GM08714 (cell line): ENCODE measurements around the gene SLC17A4.
"Not testable (repeated sequence)": the region's sequence is repeated elsewhere in the genome, so short reads cannot be mapped to it uniquely, and the experiment has no call there.

Experiments used
- H3K4me3 ChIP-seq: fragments of 200-500 bp; sonication (Bioruptor generic); 2 replicates; pipeline ENCODE4 v1.5.1; 2014; ENCODE audit warnings: mild to moderate bottlenecking, low read length, inconsistent platforms
- ZNF274 ChIP-seq: IDR thresholded peaks from 2 replicates; pipeline ENCODE4 v1.6.1; 2012; ENCODE audit warnings: mild to moderate bottlenecking, low read depth, low read length

Gene SLC17A4

DNA sequence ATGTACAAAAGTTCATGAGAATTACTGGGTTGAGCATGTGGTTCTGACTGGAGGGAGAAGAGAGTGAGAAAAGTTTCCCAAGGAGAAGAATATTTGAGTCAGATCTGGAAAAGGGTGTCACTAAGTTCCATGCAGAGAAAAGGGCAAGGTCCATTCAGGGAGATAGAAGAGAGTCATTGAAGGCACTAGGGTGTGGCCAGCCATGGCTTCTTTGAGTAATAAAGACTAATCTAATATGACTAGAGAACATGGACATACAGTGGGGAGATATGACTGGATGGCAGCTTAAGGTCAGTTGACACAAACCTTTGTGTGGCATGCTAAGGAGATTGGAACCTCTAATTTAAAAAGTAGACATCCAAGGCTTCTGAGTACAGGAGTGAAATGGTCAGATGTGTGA, 10.7 kb upstream of the SLC17A4 start:
- no peak overlapping the region for H3K4me3 ChIP-seq
- no peak for TF ChIP-seq ZNF274

DNA sequence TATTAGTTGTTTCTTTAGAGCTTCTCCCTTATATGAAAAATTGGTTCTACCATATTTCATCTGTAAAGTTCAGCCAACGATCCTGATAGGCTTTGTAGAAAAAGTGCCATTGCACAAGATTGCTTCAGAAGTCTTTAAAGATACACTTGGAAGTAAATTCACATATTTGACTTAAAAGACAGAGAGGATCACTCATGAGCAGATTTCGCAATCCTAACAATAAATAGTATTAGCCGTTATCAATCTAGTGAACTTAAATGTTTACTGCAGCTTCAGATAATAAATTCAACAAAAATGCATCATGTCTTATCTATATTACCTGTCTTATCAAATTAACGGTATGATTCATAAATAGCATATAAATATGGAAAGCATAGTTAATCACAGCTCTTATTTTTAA, 8.7 kb upstream of the SLC17A4 start:
- no peak for TF ChIP-seq ZNF274
- no peak overlapping the region for H3K4me3 ChIP-seq

DNA sequence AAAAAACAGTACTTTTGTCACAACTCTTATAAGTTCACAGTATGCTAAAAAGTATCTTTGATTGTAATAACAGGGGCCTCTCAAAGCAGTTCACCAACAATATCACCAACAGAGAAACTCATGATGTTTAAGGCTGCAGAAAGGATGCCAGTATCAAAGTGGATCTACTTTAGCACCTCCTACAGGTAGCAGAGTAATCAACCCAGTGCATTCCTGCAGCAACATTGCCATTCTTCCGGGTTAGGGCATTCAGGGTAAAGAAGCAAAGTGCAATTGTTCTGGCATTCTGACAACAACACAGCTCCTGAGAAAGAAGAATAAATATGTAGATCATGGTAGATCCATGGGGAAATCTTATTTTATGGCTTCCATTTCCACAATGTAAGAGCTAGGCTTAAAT, 7.6 kb upstream of the SLC17A4 start:
- TF ChIP-seq ZNF274, result no peak
- no peak overlapping the region for H3K4me3 ChIP-seq

DNA sequence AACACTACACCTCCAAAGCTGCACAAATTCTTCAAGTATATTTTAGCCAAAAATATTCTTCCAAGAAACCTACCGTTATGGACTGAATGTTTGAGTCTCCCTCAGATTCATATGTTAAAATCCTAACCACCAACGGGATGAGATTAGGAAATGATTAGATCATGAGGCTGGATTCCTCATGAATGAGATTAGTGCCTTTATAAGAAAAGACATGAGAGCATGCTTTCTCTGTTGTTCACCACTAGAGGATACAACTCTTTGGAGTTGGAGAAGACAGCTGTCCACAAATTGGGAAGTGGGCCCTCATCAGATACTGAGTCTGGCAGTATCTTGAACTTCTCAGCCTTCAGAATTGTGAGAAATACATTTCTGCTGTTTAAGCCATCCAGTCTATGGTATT, 7.1 kb upstream of the SLC17A4 start:
- no peak for TF ChIP-seq ZNF274
- H3K4me3 ChIP-seq, result no peak overlapping the region

DNA sequence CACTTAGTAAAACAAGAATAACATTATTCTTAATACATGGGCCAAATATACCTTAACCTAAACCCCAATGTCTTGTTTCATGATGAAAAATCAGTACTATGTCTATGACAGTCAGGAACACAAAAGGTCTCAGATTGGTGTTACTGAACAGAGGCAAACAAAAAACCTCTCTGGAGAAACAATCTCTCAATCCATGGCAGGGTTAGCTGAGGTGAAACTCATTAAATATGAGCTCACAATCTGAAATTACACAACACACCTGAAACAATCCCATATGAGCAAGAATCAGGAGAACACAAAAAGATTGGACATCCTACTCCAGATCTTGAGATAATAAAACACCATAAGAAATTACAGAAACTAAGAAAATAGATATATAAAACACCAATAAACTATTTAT, 6.5 kb upstream of the SLC17A4 start:
- no peak overlapping the region for H3K4me3 ChIP-seq

DNA sequence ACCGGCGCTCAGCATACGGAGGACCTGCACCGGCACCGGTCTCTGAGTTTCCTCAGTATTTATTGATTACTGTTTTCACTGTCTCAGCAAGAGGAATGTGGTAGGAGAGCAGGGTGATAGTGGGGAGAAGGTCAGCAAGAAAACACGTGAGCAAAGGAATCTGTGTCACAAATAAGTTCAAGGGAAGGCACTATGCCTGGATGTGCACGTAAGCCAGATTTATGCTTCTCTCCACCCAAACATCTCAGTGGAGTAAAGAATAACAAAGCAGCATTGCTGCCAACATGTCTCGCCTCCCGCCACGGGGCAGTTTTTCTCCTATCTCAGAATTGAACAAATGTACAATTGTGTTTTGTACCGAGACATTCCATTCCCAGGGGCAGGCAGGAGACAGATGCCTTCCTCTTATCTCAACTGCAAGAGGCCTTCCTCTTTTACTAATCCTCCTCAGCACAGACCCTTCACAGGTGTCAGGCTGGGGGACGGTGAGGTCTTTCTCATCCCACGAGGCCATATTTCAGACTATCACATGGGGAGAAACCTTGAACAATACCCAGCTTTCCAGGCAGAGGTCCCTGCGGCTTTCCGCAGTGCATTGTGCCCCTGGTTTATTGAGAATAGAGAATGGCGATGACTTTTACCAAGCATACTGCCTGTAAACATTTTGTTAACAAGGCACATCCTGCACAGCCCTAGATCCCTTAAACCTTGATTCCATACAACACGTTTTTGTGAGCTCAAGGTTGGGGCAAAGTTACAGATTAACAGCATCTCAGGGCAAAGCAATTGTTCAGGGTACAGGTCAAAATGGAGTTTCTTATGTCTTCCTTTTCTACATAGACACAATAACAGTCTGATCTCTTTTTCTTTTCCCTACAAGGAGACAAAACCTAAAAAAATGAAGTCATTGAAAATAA, 5.7 kb upstream of the SLC17A4 start:
- not testable (repeated sequence) for H3K4me3 ChIP-seq

More for the DNA sequence above, 6.5 kb upstream of the SLC17A4 start:
- no peak for TF ChIP-seq ZNF274

DNA sequence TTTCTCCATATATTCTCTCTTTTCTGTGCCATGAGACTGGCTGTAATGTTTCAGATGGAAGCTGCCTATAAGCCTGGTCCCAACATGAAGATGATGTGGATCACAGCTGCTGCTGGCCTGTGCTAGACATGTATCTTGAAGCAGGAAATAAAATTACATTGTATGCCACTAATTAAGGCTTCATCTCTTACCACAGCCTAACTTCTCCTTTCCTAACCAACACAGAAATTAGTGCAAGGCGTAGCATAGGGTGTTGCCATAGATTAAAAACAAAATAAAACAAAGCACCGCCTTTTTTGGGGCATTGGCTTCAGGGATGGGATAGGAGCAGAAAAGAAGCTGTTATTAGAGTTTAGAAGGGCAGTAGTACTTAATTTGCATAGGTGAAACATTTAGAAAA, 4.7 kb upstream of the SLC17A4 start:
- no peak for TF ChIP-seq ZNF274
- no peak overlapping the region for H3K4me3 ChIP-seq

DNA sequence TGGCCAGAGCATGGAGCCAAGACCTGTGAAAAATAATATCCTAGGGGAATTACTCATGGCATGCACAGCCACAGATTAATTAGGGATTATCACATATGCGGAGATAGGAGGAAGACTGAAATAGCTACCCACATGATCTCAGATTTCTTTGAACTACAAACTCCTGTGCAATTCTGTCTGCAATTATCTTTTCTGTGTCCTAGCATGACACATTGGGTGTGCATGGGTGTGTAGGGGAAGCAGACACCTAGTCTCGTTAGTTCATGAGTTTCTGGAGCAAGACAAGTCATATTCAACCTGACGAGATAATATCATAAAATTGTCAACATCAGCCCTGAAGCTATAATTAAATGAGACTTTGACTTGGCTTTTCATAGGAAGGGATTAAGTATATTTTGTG, 3.6 kb upstream of the SLC17A4 start:
- no peak overlapping the region for H3K4me3 ChIP-seq
- no peak for TF ChIP-seq ZNF274

DNA sequence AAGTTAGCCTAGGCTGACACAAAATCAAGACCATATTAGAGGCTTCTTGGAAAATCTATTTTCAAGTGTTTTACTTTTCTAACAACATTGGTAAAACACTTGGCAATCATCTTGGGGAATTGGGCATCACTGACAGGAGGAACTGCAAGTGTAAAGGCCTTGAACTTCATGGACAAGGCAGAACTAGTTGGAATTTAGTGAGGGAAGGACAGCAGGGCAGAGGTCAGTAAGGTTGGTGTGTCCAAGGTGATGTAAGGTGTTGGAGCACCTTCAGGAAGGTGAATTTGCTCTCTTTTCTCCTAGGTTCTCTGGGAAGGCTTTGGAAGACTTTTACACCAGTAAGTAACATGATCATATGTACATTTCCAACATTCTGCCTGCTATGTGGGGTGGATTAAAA, 1.5 kb upstream of the SLC17A4 start:
- no peak overlapping the region for H3K4me3 ChIP-seq
- TF ChIP-seq ZNF274, result no peak

DNA sequence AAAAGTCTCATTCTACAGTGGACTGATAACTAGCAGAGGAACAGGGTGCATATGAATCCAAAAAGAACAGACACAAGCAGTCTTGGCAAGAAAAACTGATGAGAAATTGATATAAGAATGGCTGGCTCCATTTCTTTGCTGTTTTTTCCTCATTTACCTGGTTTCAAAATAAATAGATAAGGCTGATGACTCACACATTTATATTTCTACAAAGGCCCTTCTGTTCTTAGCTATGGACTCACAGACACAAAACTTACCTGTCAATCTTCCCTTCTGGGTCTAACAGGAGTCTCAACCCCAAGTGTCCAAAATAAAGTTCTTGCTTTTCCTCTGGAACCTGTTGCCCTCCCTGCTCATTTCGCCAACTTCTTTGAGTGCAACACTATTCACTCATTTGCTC, 941 bp downstream of the SLC17A4 start:
- no peak overlapping the region for H3K4me3 ChIP-seq
- TF ChIP-seq ZNF274, result no peak

DNA sequence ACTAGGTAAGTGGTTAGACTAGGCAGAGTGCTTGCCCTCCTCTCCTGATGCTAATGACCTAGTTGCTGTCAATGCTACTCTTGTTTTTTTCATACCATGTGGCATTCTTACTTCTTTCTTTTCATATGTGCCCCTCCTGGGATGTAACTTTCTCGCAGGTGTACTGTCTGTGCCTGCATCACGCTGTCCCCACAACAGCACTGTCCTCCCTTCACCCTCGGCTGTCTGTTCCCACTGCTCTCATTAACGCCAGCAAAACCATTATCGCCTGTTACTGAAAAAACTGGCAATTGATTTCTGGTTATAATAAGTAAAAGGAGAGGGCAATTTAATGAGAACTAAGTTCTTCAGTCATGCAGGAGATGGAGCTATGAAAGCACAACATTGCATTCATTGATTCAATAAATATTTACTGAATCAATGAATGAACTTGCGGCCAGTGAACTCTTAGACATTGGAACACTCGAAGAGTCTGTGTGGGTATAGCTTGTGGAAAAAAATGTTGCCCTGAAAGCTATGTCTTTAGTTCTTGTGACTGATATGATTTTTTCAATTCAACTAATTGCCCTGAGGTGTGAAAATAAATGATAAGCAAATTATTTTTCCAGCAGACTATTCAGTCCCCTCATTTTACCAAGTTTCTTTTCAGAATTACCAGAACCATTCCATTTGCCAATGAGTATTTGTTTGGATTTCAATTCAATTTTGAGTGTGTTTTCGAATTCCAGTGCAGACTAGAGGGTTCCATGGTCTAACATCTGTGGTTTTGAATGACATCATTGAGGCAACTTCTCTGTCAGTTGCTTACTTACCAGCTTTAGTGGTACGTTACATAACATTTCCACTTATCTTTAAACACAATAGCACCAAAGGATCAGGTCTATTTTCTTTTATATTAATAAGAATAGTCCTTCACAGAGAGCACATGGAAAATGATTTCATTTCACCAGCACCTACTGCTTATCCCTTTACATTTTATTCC, 2.1 kb downstream of the SLC17A4 start:
- no peak overlapping the region for H3K4me3 ChIP-seq
- TF ChIP-seq ZNF274, result no peak

DNA sequence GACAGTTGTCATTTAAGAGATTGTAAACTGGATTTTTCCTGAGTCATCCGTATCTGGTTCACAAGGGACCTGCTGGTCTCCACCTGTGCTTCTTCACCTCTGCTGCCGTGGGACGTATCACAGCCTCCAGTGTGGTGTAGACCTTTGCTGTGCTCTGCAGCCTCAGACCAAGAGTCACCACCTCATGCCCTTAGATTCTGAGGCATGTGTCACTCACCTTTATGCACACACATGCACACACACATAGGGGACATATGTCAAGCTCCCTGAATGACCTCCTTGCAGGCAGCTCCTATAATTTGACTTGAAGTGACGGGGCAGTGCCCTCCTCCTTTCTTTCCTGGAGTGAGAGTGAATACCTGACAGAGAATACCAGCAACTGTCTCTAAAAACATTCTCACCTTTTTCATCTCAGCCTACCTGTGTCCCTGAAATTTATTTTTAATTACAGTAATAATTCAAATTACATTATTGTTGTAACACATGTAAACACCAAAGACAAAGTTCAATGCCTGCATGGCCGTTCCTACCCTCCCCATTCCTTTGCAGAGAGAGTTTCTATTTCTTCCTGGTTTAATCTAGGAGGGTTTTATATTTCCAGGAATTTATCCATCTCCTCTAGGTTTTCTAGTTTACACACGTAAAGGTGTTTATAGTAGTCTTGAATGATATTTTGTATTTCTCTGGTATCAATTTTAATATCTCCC, 3.5 kb downstream of the SLC17A4 start:
- no peak for TF ChIP-seq ZNF274
- no peak overlapping the region for H3K4me3 ChIP-seq

DNA sequence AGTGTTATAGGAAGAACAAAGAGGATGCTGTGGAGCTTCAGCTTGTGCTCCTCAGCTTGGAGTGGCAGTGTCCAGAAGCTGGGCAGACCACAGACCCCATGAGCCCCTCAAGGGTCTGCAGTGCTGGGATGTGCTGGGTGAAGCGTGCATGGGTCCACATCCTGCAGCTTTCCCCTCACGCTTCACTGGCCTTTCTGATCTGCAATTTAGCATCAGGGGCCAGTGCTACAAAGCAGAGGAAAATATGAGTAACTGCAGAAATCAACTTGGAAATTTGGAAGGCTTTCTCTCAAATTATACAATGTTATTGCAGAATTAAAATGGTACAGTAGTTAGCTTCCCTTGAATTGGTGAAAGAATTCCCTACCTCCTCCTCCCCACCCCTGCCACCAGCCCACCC, 10.1 kb downstream of the SLC17A4 start:
- TF ChIP-seq ZNF274, result no peak
- H3K4me3 ChIP-seq, result no peak overlapping the region

DNA sequence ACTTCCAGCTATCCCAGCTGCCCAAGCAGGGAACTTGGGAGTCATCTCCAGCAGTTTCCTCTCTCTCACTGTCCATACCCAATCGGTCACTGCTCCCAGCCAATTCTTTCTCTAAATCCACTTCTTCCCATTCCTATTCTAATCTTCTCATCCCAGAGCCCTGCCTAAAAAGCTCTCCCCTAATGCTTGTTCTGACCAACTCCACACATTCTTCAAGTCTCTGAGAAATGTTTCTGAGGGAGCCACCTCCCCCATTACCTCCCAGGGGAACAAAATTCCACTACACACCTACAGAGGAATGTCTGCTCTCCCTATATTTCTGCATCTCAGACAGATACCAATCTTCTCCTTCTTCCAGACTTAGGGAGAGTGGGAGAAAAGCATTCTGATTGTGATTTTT, 14.0 kb downstream of the SLC17A4 start:
- no peak for TF ChIP-seq ZNF274
- H3K4me3 ChIP-seq, result no peak overlapping the region

DNA sequence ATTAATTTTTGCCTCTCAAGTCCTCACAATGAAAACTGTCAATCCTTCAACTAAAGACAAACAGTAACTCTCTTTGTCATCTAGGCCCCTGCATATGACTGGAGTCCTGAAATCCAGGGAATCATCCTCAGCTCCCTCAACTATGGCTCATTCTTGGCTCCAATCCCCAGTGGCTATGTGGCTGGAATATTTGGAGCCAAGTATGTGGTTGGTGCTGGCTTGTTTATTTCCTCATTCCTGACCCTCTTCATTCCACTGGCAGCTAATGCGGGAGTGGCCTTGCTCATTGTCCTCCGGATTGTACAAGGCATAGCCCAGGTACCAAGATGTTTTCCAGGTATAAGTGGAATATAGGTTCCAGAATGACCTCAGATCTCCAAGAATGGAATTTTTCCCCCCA, 15.4 kb downstream of the SLC17A4 start:
- TF ChIP-seq ZNF274, result no peak
- H3K4me3 ChIP-seq, result no peak overlapping the region
